Vagina (tissue), 2 donors: ENCODE data around the gene S100A2. TPM values are rescaled to one million over a fixed set of nuclear protein-coding genes. Genes with fewer than 3 reads are reported as not detected.

Experiments
- DNase-seq, 2 donors: peaks; one replicate each; pipeline ENCODE4 v3.0.0-alpha.2; 2017; ENCODE audit errors: extremely low spot score in 2 of 2
- H3K27ac ChIP-seq: fragments of 200-600 bp; sonication (generic); one replicate; pipeline ENCODE4 v1.5.1; 2019
- H3K27me3 ChIP-seq: fragments of 200-600 bp; sonication (generic); one replicate; pipeline ENCODE4 v1.5.1; 2019
- H3K36me3 ChIP-seq, 2 donors: fragments of 200-600 bp; sonication (generic); one replicate each; pipeline ENCODE4 v1.5.1; 2017 to 2019
- H3K4me1 ChIP-seq: fragments of 200-600 bp; sonication (generic); one replicate; pipeline ENCODE4 v1.5.1; 2019
- H3K4me3 ChIP-seq, 2 donors: fragments of 200-600 bp; sonication (generic); 1 replicate in 1 of 2; 2 replicates in 1 of 2; pipeline ENCODE4 v1.5.1; 2016 to 2019
- H3K9me3 ChIP-seq: fragments of 200-600 bp; sonication (generic); one replicate; pipeline ENCODE4 v1.5.1; 2019
- POLR2A ChIP-seq, 2 donors: fragments of 450-650 bp; IDR thresholded peaks; one replicate each; pipeline ENCODE4 v1.6.1; 2017; ENCODE audit warnings: antibody characterized with exemption in 2 of 2, mild to moderate bottlenecking in 2 of 2, moderate library complexity in 2 of 2
- POLR2AphosphoS5 ChIP-seq, 2 donors: sonication (generic); formaldehyde crosslinking; IDR thresholded peaks; one replicate each; pipeline ENCODE4 v1.9.0; 2017; ENCODE audit warnings: antibody characterized with exemption in 2 of 2, mild to moderate bottlenecking in 2 of 2, low read depth in 1 of 2; ENCODE audit not compliant: insufficient read depth in 1 of 2
- intact Hi-C: fragments of 100-400 bp; cut with DNase I; formaldehyde crosslinking; loops from one replicate; pipeline ENCODE4 v1.15.1; 2023
- total RNA-seq: library from RNA; depleted of rRNA; stranded (reverse); fragments of >200 nt; gene quantifications from one replicate; pipeline ENCODE4 v1.2.3, GENCODE V29; 2016
- TF ChIP-seq, protein P1 (sequence below), 3 experiments: fragments of 450-650 bp in 2 of 3; fragments of 200-600 bp in 1 of 3; sonication (generic) in 1 of 3; IDR thresholded peaks; one replicate each; pipeline ENCODE4 v1.5.1; 2017 to 2019; ENCODE audit warnings: antibody characterized with exemption in 3 of 3, mild to moderate bottlenecking in 2 of 3, moderate library complexity in 2 of 3

The S100A2 gene
- total RNA-seq, 1 donor from 2014 or later, result 470 TPM

DNA sequence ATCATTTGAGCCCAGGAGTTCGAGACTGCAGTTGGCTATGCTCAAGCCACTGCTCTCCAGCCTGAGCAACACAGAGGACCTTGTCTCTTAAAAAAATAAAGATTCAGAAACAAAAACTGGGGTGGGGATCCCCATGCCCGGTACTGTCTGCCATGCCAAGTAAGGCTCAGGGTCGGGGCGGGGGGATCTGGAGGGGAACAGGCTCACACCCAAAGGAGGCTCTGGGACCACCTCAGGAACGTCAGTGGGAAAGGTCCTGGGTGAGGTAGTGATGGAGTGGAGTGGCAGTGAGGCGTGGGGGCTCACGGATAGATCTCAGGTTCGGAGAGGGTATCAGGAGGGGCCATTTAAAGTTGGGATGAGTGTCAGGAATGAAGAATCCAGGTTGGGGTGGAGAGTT lies 19.3 kb downstream of the S100A2 start:
- H3K27ac ChIP-seq, result peak overlapping the region; percentile 99
- DNase-seq, result peak; percentile 86 to 94
- no peaks in the 10 kb centered on the region for H3K9me3 ChIP-seq
- H3K4me3 ChIP-seq, result peak overlapping the region; percentile 56 to 61
- TF ChIP-seq POLR2AphosphoS5 (IDR thresholded peaks at IDR 0.05; ENCODE audit: insufficient read depth in 1 of 2, low read depth in 1 of 2) (no peak), POLR2A (IDR thresholded peaks at IDR 0.05) (no peak)
- TF ChIP-seq, protein P1, sequence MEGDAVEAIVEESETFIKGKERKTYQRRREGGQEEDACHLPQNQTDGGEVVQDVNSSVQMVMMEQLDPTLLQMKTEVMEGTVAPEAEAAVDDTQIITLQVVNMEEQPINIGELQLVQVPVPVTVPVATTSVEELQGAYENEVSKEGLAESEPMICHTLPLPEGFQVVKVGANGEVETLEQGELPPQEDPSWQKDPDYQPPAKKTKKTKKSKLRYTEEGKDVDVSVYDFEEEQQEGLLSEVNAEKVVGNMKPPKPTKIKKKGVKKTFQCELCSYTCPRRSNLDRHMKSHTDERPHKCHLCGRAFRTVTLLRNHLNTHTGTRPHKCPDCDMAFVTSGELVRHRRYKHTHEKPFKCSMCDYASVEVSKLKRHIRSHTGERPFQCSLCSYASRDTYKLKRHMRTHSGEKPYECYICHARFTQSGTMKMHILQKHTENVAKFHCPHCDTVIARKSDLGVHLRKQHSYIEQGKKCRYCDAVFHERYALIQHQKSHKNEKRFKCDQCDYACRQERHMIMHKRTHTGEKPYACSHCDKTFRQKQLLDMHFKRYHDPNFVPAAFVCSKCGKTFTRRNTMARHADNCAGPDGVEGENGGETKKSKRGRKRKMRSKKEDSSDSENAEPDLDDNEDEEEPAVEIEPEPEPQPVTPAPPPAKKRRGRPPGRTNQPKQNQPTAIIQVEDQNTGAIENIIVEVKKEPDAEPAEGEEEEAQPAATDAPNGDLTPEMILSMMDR (IDR thresholded peaks at IDR 0.05), result no peak
- intact Hi-C loops, result no loop called here
- peaks cover 99% of the 10 kb centered on the region for H3K4me1 ChIP-seq
- peaks cover 0 to 7% of the 10 kb centered on the region in 2 donors for H3K36me3 ChIP-seq
- H3K27me3 ChIP-seq, result no peaks in the 10 kb centered on the region

DNA sequence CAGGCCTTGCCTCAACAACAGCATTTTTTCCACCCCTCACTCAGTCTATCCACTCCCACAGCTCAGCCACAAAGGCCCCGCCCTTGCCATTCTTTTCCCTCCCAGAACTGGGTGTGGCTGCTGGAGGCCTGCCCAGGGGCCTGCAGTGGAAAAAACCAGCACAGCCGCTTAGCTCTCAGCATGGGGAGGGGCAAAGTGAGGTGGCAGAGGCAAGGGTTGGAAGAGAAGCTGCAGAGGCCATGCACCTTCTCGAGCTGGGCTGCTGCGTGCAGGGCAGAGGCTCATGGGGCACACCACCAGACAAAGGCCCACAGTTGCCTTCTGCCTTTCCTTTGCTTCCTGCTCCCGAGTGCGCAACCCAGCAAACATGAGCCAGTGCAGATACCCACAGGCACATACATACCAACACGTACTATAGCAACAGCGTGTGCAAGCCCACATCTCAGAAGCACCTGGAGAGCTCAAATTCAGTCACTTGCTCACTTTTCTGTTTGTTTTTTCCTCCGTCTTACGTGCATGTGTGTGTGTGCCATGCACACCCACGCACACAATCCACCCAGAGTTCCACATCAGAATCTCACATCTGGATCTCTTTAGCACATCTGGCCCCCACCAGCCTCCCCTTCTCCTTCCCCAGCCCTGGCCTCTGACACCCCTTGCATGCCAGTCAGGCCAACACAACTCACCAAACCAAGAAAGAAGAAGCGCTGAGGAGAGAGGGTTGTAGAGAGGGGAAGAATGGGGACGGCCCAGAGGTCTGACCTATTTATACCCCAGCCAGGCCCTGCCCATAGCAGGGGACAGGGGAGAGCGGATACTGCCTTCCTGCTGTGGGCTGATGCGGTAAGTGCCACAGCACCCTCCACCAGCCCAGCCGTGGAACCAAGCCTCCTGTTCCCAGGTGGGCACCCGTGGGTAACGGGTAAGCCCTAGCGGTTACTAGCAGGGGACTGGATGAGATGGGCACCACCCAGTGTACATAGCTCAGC lies 20.3 kb downstream of the S100A2 start, which contains the start of gene S100A4:
Gene S100A4 (minus strand): TSS at position 740 of the 989 bp plus-strand sequence. CDS start 1,012 bp downstream, outside the sequence.
- no peaks in the 10 kb centered on the region for H3K27me3 ChIP-seq
- peak within 1 kb of the TSS; percentile 99 for H3K27ac ChIP-seq
- DNase-seq, result peak; percentile 98 to 99
- H3K4me3 ChIP-seq, result peak within 1 kb of the TSS; percentile 56 to 61
- intact Hi-C loops, result no loop called here
- TF ChIP-seq POLR2A (IDR thresholded peaks at IDR 0.05), result peak in 1 of 2 donors; percentile 72
- peak; percentile 91 to 98 for TF ChIP-seq POLR2AphosphoS5 (IDR thresholded peaks at IDR 0.05; ENCODE audit: insufficient read depth in 1 of 2, low read depth in 1 of 2)
- TF ChIP-seq, protein P1 (IDR thresholded peaks at IDR 0.05), result no peak
- H3K36me3 ChIP-seq, result peaks cover 0 to 7% of the 10 kb centered on the region in 2 donors
- peaks cover 97% of the 10 kb centered on the region for H3K4me1 ChIP-seq
- H3K9me3 ChIP-seq, result no peaks in the 10 kb centered on the region

DNA sequence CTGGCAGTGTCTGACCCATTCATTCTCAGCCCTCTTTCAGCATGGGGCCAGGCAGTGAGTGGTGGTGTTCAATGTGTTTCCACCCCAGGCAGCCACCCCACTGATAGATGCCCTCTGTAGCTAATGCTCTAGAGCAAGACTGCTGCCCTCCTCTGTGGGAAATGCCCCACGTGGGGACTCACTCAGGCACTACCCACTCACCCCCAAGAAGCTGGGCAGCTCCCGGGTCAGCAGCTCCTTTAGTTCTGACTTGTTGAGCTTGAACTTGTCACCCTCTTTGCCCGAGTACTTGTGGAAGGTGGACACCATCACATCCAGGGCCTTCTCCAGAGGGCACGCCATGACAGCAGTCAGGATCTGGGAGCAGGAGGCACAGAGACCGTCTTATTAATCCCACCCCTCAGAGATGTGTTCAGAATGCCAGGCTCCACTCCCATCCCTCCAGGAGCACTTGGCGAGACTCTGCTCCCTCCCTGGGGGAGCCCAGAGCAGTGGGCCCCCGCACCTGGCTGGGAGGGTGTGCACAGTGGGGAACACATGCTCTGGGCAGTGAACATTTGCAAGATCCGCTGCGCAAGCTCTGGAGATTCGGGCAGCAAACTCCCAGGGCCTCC lies 21.1 kb downstream of the S100A2 start:
- peaks cover 90% of the 10 kb centered on the region for H3K4me1 ChIP-seq
- TF ChIP-seq POLR2AphosphoS5 (IDR thresholded peaks at IDR 0.05; ENCODE audit: insufficient read depth in 1 of 2, low read depth in 1 of 2) (no peak), POLR2A (IDR thresholded peaks at IDR 0.05) (no peak)
- TF ChIP-seq, protein P1 (IDR thresholded peaks at IDR 0.05), result no peak
- intact Hi-C loops, result no loop called here
- no peaks in the 10 kb centered on the region for H3K9me3 ChIP-seq
- H3K4me3 ChIP-seq, result peak overlapping the region; percentile 56 to 61
- H3K27me3 ChIP-seq, result no peaks in the 10 kb centered on the region
- peak overlapping the region; percentile 99 for H3K27ac ChIP-seq
- peak; percentile 92 to 96 for DNase-seq
- H3K36me3 ChIP-seq, result peaks cover 0 to 7% of the 10 kb centered on the region in 2 donors

DNA sequence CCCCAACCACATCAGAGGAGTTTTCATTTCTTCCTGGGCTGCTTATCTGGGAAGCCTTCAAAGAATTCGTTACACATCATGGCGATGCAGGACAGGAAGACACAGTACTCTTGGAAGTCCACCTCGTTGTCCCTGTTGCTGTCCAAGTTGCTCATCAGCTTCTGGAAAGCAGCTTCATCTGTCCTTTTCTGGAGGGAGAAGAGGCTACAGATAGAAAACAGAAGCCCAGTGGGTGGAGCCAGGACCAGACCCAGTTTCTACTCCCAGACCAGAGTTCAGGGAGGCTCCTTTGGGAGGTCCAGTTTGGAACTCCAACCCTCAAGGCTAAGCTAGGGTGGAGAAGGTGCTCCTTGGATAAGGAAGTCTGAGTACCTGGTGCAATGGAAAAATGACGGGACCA lies 21.9 kb downstream of the S100A2 start:
- H3K4me3 ChIP-seq, result peak overlapping the region; percentile 56 to 61
- H3K27ac ChIP-seq, result peak overlapping the region; percentile 99
- intact Hi-C loops, result no loop called here
- peaks cover 85% of the 10 kb centered on the region for H3K4me1 ChIP-seq
- DNase-seq, result no peak
- H3K9me3 ChIP-seq, result no peaks in the 10 kb centered on the region
- no peaks in the 10 kb centered on the region for H3K27me3 ChIP-seq
- TF ChIP-seq, protein P1 (IDR thresholded peaks at IDR 0.05), result no peak
- no peak for TF ChIP-seq POLR2A (IDR thresholded peaks at IDR 0.05)
- no peak for TF ChIP-seq POLR2AphosphoS5 (IDR thresholded peaks at IDR 0.05; ENCODE audit: insufficient read depth in 1 of 2, low read depth in 1 of 2)
- H3K36me3 ChIP-seq, result peaks cover 0 to 7% of the 10 kb centered on the region in 2 donors
